Measurements from ENCODE around the gene FAM168B.

FAM168B gene

GRCh38 chr2:131056204-131056931 lies 36.9 kb downstream of the FAM168B start:
- no peak for TF ChIP-seq CTCF (IDR thresholded peaks at IDR 0.05)

- no peak for TF ChIP-seq CTCF (IDR thresholded peaks at IDR 0.05)
Observed at GRCh38 chr2:131055169-131056065, 37.8 kb downstream of the FAM168B start.

GRCh38 chr2:131054488-131054887 lies 38.8 kb downstream of the FAM168B start:
- no peak for TF ChIP-seq CTCF (IDR thresholded peaks at IDR 0.05)

- TF ChIP-seq CTCF (IDR thresholded peaks at IDR 0.05), result no peak
Observed at GRCh38 chr2:131052741-131053263, 40.5 kb downstream of the FAM168B start.

GRCh38 chr2:131050896-131051295 lies 42.4 kb downstream of the FAM168B start:
- TF ChIP-seq CTCF (IDR thresholded peaks at IDR 0.05), result no peak

GRCh38 chr2:131049150-131049718 lies 44.0 kb downstream of the FAM168B start:
- no peak for TF ChIP-seq CTCF (IDR thresholded peaks at IDR 0.05)

GRCh38 chr2:131048641-131049040 lies 44.6 kb downstream of the FAM168B start:
- TF ChIP-seq CTCF (IDR thresholded peaks at IDR 0.05), result no peak
